ENCODE measurements around the gene VEZF1.

The VEZF1 gene

DNA sequence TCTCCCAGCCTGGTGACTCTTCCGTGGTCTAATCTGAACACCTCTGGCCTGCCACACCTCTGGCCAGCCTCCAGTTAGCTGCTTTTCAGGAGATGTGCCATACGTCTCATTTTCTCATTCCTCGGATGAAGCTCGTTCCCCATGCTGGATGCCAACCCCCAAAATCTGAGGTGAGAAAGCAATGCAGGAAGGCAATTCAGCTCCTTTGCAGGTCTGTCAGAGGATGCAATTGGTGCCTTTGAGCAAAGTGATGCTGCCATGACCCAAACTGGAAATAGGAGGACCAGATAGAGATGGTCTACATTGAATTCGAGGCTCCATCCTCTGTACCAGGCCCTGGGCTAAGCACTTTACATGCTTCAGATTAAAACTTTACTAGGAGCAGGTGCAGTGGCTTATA, 21.8 kb downstream of the VEZF1 start:
- H3K79me2 ChIP-seq (ENCODE audit: insufficient read depth, low read depth), result no peaks in the 10 kb centered on the region
- H4K20me1 ChIP-seq (ENCODE audit: insufficient read depth), result no peaks in the 10 kb centered on the region
- no peaks in the 10 kb centered on the region for H3K36me3 ChIP-seq (ENCODE audit: insufficient read depth)
- H3K4me3 ChIP-seq (IDR thresholded peaks at IDR 0.05; ENCODE audit: insufficient read depth, low read depth, low read length), result no peak overlapping the region
- TF ChIP-seq, protein P1, sequence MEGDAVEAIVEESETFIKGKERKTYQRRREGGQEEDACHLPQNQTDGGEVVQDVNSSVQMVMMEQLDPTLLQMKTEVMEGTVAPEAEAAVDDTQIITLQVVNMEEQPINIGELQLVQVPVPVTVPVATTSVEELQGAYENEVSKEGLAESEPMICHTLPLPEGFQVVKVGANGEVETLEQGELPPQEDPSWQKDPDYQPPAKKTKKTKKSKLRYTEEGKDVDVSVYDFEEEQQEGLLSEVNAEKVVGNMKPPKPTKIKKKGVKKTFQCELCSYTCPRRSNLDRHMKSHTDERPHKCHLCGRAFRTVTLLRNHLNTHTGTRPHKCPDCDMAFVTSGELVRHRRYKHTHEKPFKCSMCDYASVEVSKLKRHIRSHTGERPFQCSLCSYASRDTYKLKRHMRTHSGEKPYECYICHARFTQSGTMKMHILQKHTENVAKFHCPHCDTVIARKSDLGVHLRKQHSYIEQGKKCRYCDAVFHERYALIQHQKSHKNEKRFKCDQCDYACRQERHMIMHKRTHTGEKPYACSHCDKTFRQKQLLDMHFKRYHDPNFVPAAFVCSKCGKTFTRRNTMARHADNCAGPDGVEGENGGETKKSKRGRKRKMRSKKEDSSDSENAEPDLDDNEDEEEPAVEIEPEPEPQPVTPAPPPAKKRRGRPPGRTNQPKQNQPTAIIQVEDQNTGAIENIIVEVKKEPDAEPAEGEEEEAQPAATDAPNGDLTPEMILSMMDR (conservative IDR thresholded peaks at IDR 0.05; ENCODE audit: low read depth, low read length), result no peak
- H3K27me3 ChIP-seq (ENCODE audit: insufficient read depth, low read depth), result no peaks in the 10 kb centered on the region
- H3K4me2 ChIP-seq, result no peak overlapping the region
- H3K9ac ChIP-seq, result no peak overlapping the region
- no peak overlapping the region for H2AFZ ChIP-seq (ENCODE audit: low read depth)
- no peak overlapping the region for H3K27ac ChIP-seq
- no peaks in the 10 kb centered on the region for H3K4me1 ChIP-seq (ENCODE audit: low read depth, poor library complexity, severe bottlenecking)

DNA sequence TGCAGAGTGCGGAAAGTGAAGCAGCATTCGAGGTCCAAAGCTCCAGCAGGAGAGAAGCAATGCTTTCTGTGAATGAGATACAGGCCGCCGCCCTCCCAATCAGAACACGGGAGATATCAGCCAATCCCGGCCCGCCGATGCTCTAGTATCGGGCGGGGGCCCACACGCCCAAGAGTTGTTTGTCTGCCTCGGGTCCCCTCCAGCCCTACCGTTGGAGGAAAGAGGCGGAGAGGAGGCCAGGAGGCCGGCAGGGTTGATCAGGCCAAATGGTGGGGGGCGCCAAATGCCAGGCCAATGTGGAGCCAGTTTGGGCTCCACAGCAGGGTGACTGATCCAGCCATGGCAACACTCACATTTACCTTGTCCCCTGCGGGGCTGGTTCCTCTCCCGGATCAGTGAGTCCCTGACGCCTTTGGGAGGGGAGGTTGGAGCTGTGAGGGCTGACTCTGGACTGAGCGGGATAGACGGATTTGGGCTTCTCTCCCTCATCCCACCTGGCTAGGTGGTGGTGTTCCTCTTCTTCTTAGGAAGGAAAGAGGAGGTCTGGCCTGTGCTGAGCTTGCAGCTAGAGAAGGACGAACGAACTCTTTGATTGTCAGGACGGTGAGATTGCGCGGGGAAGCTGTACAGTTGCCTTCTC, 22.4 kb downstream of the VEZF1 start:
- 0 out of 2 replicates have a peak, but pooled peaks cover under 1% of the 10 kb centered on the region for H3K27me3 ChIP-seq (ENCODE audit: insufficient read depth, low read depth)
- H3K4me3 ChIP-seq (IDR thresholded peaks at IDR 0.05; ENCODE audit: insufficient read depth, low read depth, low read length), result no peak overlapping the region
- H4K20me1 ChIP-seq (ENCODE audit: insufficient read depth), result no peaks in the 10 kb centered on the region
- TF ChIP-seq, protein P1 (conservative IDR thresholded peaks at IDR 0.05; ENCODE audit: low read depth, low read length), result no peak
- H3K4me1 ChIP-seq (ENCODE audit: low read depth, poor library complexity, severe bottlenecking), result no peaks in the 10 kb centered on the region
- no peak overlapping the region for H3K4me2 ChIP-seq
- H3K36me3 ChIP-seq (ENCODE audit: insufficient read depth), result no peaks in the 10 kb centered on the region
- no peak overlapping the region for H3K9ac ChIP-seq
- H2AFZ ChIP-seq (ENCODE audit: low read depth), result no peak overlapping the region
- H3K79me2 ChIP-seq (ENCODE audit: insufficient read depth, low read depth), result no peaks in the 10 kb centered on the region
- H3K27ac ChIP-seq, result no peak overlapping the region

DNA sequence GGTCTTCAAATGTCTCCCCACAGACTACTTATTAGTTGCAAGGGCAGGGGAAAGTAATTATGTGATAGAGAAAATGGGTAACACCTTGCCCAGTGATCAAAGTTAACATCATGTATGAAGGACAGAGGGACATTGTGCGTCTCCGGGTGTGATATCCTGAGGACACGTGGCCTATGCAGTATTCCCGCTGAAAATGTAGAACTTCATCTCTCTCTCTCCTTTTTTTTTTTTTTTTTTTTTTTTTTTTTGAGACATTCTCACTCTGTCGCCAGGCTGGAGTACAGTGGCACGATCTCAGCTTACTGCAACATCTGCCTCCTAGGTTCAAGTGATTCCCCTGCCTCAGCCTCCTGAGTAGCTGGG, 24.9 kb downstream of the VEZF1 start:
- no peak overlapping the region for H3K27ac ChIP-seq
- H3K4me2 ChIP-seq, result no peak overlapping the region
- H3K9ac ChIP-seq, result no peak overlapping the region
- H4K20me1 ChIP-seq (ENCODE audit: insufficient read depth), result no peaks in the 10 kb centered on the region
- no peaks in the 10 kb centered on the region for H3K36me3 ChIP-seq (ENCODE audit: insufficient read depth)
- no peak overlapping the region for H2AFZ ChIP-seq (ENCODE audit: low read depth)
- H3K4me3 ChIP-seq (IDR thresholded peaks at IDR 0.05; ENCODE audit: insufficient read depth, low read depth, low read length), result no peak overlapping the region
- H3K79me2 ChIP-seq (ENCODE audit: insufficient read depth, low read depth), result no peaks in the 10 kb centered on the region
- H3K27me3 ChIP-seq (ENCODE audit: insufficient read depth, low read depth), result peaks cover 7% of the 10 kb centered on the region; the same call in 1 of the 2 replicates
- no peaks in the 10 kb centered on the region for H3K4me1 ChIP-seq (ENCODE audit: low read depth, poor library complexity, severe bottlenecking)
- TF ChIP-seq, protein P1 (conservative IDR thresholded peaks at IDR 0.05; ENCODE audit: low read depth, low read length), result no peak

DNA sequence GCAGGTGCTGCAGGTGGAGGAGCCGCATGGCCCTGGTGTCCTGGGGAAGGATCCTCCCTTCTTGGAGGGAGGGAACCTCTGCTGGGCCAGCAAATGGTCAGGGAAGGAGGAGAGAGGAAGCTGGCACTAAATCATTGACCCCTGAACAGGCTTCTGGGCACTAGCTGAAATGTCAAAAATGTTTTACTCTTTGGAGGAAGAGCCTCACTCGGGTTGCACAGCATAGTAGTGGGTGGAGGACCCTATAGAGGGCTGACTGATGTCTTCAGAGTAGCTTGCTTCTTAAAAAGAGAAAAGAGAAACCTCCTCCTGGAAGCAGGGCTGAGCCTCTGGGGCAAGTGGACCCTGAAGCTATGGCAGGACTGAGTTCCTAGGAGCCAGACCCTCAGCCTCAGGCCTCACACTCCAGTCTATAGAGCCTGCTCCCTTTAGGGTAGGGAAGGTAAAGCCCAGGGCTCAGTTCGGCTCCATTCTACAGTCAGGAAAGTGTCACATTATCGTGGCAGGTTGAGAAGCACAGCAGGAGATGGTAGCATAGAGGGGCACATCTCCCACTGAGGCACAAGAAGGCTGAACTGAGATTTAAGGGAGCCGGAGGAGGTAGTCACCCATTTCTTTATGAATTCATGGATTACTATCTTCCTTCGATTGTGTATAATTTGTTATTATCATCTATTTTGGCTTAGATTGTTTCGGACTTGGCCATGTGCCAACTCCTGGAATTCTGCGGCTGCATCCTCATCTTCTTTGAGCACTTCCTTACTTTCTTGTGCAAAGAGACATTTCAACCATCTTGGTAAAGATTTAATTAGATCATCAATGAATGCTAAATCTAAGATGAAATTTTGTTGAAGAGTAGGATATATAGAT, 25.5 kb downstream of the VEZF1 start:
- H3K27ac ChIP-seq, result no peak overlapping the region
- no peak overlapping the region for H3K9ac ChIP-seq
- no peak overlapping the region for H3K4me3 ChIP-seq (IDR thresholded peaks at IDR 0.05; ENCODE audit: insufficient read depth, low read depth, low read length)
- TF ChIP-seq, protein P1 (conservative IDR thresholded peaks at IDR 0.05; ENCODE audit: low read depth, low read length), result no peak
- H3K27me3 ChIP-seq (ENCODE audit: insufficient read depth, low read depth), result peaks cover 14% of the 10 kb centered on the region; the same call in 1 of the 2 replicates
- no peak overlapping the region for H3K4me2 ChIP-seq
- no peaks in the 10 kb centered on the region for H4K20me1 ChIP-seq (ENCODE audit: insufficient read depth)
- peaks cover 2% of the 10 kb centered on the region for H3K4me1 ChIP-seq (ENCODE audit: low read depth, poor library complexity, severe bottlenecking)
- H3K79me2 ChIP-seq (ENCODE audit: insufficient read depth, low read depth), result no peaks in the 10 kb centered on the region
- no peak overlapping the region for H2AFZ ChIP-seq (ENCODE audit: low read depth)
- no peaks in the 10 kb centered on the region for H3K36me3 ChIP-seq (ENCODE audit: insufficient read depth)
